ENCODE measurements around the gene NGFR. TPM values are rescaled to one million over a fixed set of nuclear protein-coding genes. Genes with fewer than 3 reads are reported as not detected.

The NGFR gene
- total RNA-seq, 2 experiments from 2014 or later = 0.10 to 1.1 TPM

DNA sequence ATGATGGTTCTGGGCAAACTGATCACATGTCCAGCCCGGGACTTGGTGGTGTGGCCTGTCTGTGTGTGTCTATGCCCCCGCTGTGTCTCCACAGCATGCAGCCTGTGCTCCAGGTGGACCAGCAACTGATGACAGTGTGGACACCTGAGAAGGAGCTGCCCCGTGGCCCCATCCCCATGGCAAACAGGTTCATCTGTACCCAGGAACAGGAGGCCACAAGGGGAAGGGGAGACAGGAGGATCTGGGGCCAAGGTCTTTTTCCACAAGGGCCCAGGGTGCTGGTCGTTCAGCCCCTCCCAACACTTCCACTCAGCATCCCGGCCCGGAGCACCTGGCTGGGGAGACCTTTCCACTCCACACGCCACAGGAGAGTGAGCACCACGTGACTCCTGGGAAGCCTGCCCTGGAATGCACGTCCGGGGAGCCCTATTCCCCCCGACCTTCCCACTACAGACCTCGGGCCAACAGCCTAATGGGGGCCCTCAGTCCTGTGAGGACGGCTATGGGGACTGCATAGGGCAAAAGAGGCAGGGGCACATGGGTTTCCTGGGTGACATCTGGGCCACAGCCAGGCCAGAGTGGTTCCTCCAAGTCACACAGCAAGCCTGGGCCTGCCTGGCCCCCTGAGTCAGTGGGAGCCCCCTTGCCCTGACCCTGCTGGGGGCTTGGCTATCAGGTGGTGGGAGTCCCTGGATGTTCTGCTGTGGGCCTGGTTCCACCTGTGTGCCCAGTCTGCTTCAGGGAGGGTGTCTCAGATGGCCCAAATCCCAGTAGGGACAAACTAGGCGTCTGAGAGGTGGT is 59.8 kb downstream of the NGFR start:
- intact Hi-C loops (cut with micrococcal nuclease; ENCODE audit: unreplicated experiment) = no loop called here
- DNase-seq (ENCODE audit: low spot score) = no peak
- no TSS peak for BruUV-seq (replicated peaks)
- H3K9me2 ChIP-seq (ENCODE audit: insufficient read depth, low read length) = no peaks in the 10 kb centered on the region
- no peaks in the 10 kb centered on the region for H3K36me3 ChIP-seq (ENCODE audit: insufficient read depth, low read length)
- H2AFZ ChIP-seq (ENCODE audit: low read length) = no peak overlapping the region
- H3K4me3 ChIP-seq (ENCODE audit: low read depth, low read length, poor library complexity, severe bottlenecking) = no peak overlapping the region
- H4K20me1 ChIP-seq (ENCODE audit: insufficient read depth, low read length) = no peaks in the 10 kb centered on the region
- H3K27ac ChIP-seq (ENCODE audit: low read depth, low read length, poor library complexity, severe bottlenecking) = no peak overlapping the region
- H3K9me3 ChIP-seq (ENCODE audit: low read length) = no peaks in the 10 kb centered on the region
- peaks cover 3% of the 10 kb centered on the region for H3K4me1 ChIP-seq (ENCODE audit: insufficient read depth, low read length, poor library complexity, severe bottlenecking)
- H3K4me2 ChIP-seq (ENCODE audit: low read length) = no peak overlapping the region
- ChIA-PET POLR2A (no interaction called here), CTCF (ENCODE audit: unreplicated experiment) (interaction anchor here (1.6 to 2.1 kb wide), 2 partner anchors 119 to 146 kb away, joined by 4 to 13 read pairs; no protein-coding TSS in a partner anchor)
- TF ChIP-seq, protein P1, sequence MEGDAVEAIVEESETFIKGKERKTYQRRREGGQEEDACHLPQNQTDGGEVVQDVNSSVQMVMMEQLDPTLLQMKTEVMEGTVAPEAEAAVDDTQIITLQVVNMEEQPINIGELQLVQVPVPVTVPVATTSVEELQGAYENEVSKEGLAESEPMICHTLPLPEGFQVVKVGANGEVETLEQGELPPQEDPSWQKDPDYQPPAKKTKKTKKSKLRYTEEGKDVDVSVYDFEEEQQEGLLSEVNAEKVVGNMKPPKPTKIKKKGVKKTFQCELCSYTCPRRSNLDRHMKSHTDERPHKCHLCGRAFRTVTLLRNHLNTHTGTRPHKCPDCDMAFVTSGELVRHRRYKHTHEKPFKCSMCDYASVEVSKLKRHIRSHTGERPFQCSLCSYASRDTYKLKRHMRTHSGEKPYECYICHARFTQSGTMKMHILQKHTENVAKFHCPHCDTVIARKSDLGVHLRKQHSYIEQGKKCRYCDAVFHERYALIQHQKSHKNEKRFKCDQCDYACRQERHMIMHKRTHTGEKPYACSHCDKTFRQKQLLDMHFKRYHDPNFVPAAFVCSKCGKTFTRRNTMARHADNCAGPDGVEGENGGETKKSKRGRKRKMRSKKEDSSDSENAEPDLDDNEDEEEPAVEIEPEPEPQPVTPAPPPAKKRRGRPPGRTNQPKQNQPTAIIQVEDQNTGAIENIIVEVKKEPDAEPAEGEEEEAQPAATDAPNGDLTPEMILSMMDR (conservative IDR thresholded peaks at IDR 0.05; ENCODE audit: low read length) = no peak
- no peaks in the 10 kb centered on the region for H3K79me2 ChIP-seq (ENCODE audit: insufficient read depth, low read depth, low read length)

DNA sequence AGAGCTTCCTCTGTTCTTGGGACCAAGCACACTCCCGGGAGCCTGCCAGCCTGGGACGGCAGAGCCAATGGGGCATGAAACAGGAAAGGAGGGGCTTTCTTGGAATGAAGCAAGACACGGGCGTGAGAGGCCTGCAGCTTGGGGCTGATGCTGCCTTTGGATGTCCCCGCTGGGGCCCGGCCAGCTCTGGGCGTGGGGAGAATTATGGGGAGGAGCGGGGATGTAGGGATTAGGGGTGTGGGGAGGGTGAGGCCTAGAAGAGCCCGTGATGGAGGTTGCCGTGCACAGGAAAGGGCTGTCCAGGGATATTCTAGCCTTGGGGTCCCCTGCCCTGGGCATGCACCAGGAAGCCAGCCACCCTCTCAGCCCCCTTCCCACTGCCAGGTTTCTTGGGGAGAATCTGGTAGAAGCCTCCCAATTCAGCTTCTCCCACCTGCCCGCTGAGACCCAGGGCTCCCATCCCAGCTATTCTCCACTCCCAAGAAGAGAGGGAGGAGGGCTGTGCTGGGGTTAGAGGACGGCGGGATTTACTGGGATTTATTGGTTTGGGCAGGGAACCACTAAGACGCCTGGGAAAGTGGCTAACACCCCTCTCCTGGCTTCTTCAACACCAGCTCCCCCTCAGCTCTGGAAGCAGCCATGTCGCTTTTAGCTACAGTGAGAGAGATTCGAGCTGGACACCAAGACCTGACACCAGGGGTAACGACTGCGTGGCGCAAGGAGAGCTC is 60.6 kb downstream of the NGFR start:
- Histone ChIP-seq H3K4me1 (ENCODE audit: insufficient read depth, low read length, poor library complexity, severe bottlenecking) (peaks cover 3% of the 10 kb centered on the region), H3K4me3 (ENCODE audit: low read depth, low read length, poor library complexity, severe bottlenecking) (no peak overlapping the region), H3K79me2 (ENCODE audit: insufficient read depth, low read depth, low read length) (no peaks in the 10 kb centered on the region), H3K4me2 (ENCODE audit: low read length) (no peak overlapping the region), H4K20me1 (ENCODE audit: insufficient read depth, low read length) (no peaks in the 10 kb centered on the region), H3K27ac (ENCODE audit: low read depth, low read length, poor library complexity, severe bottlenecking) (no peak overlapping the region), H3K9me2 (ENCODE audit: insufficient read depth, low read length) (no peaks in the 10 kb centered on the region), H3K36me3 (ENCODE audit: insufficient read depth, low read length) (no peaks in the 10 kb centered on the region), H3K9me3 (ENCODE audit: low read length) (no peaks in the 10 kb centered on the region), H2AFZ (ENCODE audit: low read length) (peak overlapping the region; percentile 60; the same call in 1 of the 2 replicates)
- no TSS peak for BruUV-seq (replicated peaks)
- no peak for DNase-seq (ENCODE audit: low spot score)
- ChIA-PET POLR2A (interaction anchor here (1.3 to 1.4 kb wide), 2 partner anchors 101 to 141 kb away, joined by 3 read pairs; partner anchors contain the start of gene PHB1), CTCF (ENCODE audit: unreplicated experiment) (interaction anchor here (0.7 to 2.1 kb wide), 4 partner anchors 45 to 149 kb away, joined by 3 to 13 read pairs (median 5); no protein-coding TSS in a partner anchor)
- TF ChIP-seq EZH2phosphoT487 (IDR thresholded peaks at IDR 0.05; ENCODE audit: borderline replicate concordance, low read depth, low read length) = no peak
- TF ChIP-seq, protein P1 (conservative IDR thresholded peaks at IDR 0.05; ENCODE audit: low read length) = no peak
- intact Hi-C loops (cut with micrococcal nuclease; ENCODE audit: unreplicated experiment) = loop anchor here (1.0 to 2.0 kb wide), 4 partner anchors 61 to 241 kb away; partner anchors contain the start of gene NGFR

All from OCI-LY7 (cell line).